Lung (tissue), 12 donors: ENCODE results near the gene BAIAP2. TPM values are rescaled to one million over a fixed set of nuclear protein-coding genes. Genes with fewer than 3 reads are reported as not detected.

Source experiments
- ATAC-seq: fragments of 200-7000 bp; cut with Tn5 transposase; one replicate; pipeline ENCODE4 v1.9.1; 2020; ENCODE audit warnings: moderate number of reproducible peaks; ENCODE audit not compliant: insufficient read depth, low FRiP score
- DNase-seq, 3 donors: peaks; one replicate each; pipeline ENCODE4 v3.0.0-alpha.2; 2013 to 2017
- H3K27ac ChIP-seq, 2 donors: one replicate each; pipeline ENCODE4 v1.5.1; 2013; ENCODE audit warnings: mild to moderate bottlenecking in 2 of 2, moderate library complexity in 2 of 2, control low read depth in 1 of 2, inconsistent platforms in 1 of 2, low read depth in 1 of 2, low read length in 1 of 2
- H3K27me3 ChIP-seq, 3 donors: one replicate each; pipeline ENCODE4 v1.5.1; 2013; ENCODE audit warnings: low read length in 2 of 3; ENCODE audit not compliant: control insufficient read depth in 3 of 3, insufficient read depth in 3 of 3
- H3K36me3 ChIP-seq, 4 donors: one replicate each; pipeline ENCODE4 v1.5.1; 2013; ENCODE audit warnings: low read length in 4 of 4, mild to moderate bottlenecking in 1 of 4, moderate library complexity in 1 of 4; ENCODE audit not compliant: control insufficient read depth in 4 of 4, insufficient read depth in 4 of 4
- H3K4me1 ChIP-seq, 5 donors: one replicate each; pipeline ENCODE4 v1.5.1; 2013; ENCODE audit warnings: low read length in 5 of 5, mild to moderate bottlenecking in 2 of 5, moderate library complexity in 1 of 5; ENCODE audit not compliant: control insufficient read depth in 5 of 5, insufficient read depth in 5 of 5
- H3K4me3 ChIP-seq: one replicate; pipeline ENCODE4 v1.5.1; 2013; ENCODE audit warnings: mild to moderate bottlenecking, control low read depth, moderate library complexity
- H3K9ac ChIP-seq, 2 donors: one replicate each; pipeline ENCODE4 v1.5.1; 2013; ENCODE audit warnings: low read length in 2 of 2, control low read depth in 1 of 2; ENCODE audit not compliant: insufficient read depth in 1 of 2
- H3K9me3 ChIP-seq, 4 donors: one replicate each; pipeline ENCODE4 v1.5.1; 2013; ENCODE audit warnings: low read length in 3 of 4, mild to moderate bottlenecking in 1 of 4, moderate library complexity in 1 of 4; ENCODE audit not compliant: control insufficient read depth in 4 of 4, insufficient read depth in 3 of 4
- CTCF ChIP-seq: IDR thresholded peaks from 2 replicates; pipeline ENCODE4 v1.5.1; 2012; ENCODE audit warnings: mild to moderate bottlenecking; ENCODE audit errors: control extremely low read depth, extremely low read depth
- WGBS, 2 donors: extraction: QIAGEN DNeasy Blood & Tissue Kit; methylation state at CpG; one replicate each; pipeline ENCODE4 v1.1.7; 2013; 5-methylcytosine and 5-hydroxymethylcytosine counted together
- polyA plus RNA-seq, 2 donors: library from polyadenylated mRNA; stranded (reverse); fragments of 200-250 nt; gene quantifications; one replicate each; pipeline ENCODE4 v1.2.1, GENCODE V29; 2013
- total RNA-seq, 2 donors: library from RNA; depleted of rRNA in 1 of 2; stranded (reverse); fragments of >200 nt in 1 of 2; gene quantifications; one replicate each; pipeline ENCODE4 v1.2.1, GENCODE V29; 2014 to 2021
- donor health status: control.
- donor health status: control.
- donor health status: Bipolar disorder and iron deficiency.
- donor health status: healthy.
- donor health status: DM: yes; HTN: yes; CAD: no.

Gene BAIAP2
- total and polyA plus RNA-seq, 4 donors, result 59.2 to 141 (median 77.7) TPM

GRCh38 chr17:81069135-81069645 lies 34.2 kb downstream of the BAIAP2 start:
- Histone ChIP-seq H3K9me3 (no peaks in the 10 kb centered on the region), H3K9ac (no peak overlapping the region), H3K27ac (no peak overlapping the region), H3K27me3 (no peaks in the 10 kb centered on the region), H3K4me1 (peaks cover 0 to 35% (median 11%) of the 10 kb centered on the region in 5 donors), H3K4me3 (no peak overlapping the region), H3K36me3 (peaks cover 0 to 30% (median under 1%) of the 10 kb centered on the region in 4 donors)
- TF ChIP-seq CTCF, result no peak
- DNase-seq (no peak), ATAC-seq (no peak)
- WGBS, 2 donors, result 92% methylated on average over 23 of the region's 23 CpGs

GRCh38 chr17:81070541-81071246 lies 35.7 kb downstream of the BAIAP2 start:
- Histone ChIP-seq H3K27me3 (no peaks in the 10 kb centered on the region), H3K4me3 (no peak overlapping the region), H3K9me3 (peaks cover 0 to 3% (median 0%) of the 10 kb centered on the region in 4 donors), H3K36me3 (peaks cover 0 to 30% (median 2%) of the 10 kb centered on the region in 4 donors), H3K27ac (peak overlapping the region in 1 of 2 donors; percentile 92), H3K9ac (no peak overlapping the region), H3K4me1 (peaks cover 0 to 27% (median 4%) of the 10 kb centered on the region in 5 donors)
- no peak for ATAC-seq
- no peak for TF ChIP-seq CTCF
- WGBS, 2 donors, result 85 to 86% methylated on average over 25 of the region's 25 CpGs
- no peak for DNase-seq

- Histone ChIP-seq H3K9me3 (peaks cover 0 to 3% (median 0%) of the 10 kb centered on the region in 4 donors), H3K4me3 (no peak overlapping the region), H3K9ac (no peak overlapping the region), H3K27me3 (no peaks in the 10 kb centered on the region), H3K36me3 (peaks cover 0 to 32% (median 2%) of the 10 kb centered on the region in 4 donors), H3K27ac (peak overlapping the region in 1 of 2 donors; percentile 92), H3K4me1 (peaks cover 0 to 22% (median 4%) of the 10 kb centered on the region in 5 donors)
- TF ChIP-seq CTCF, result no peak
- DNase-seq, result no peak
- peak; percentile 71 for ATAC-seq
- WGBS, 2 donors, result 60 to 82% methylated on average over 39 of the region's 39 CpGs
Measured at GRCh38 chr17:81071761-81072741, 37.1 kb downstream of the BAIAP2 start.
